Brain microvascular endothelial cell (primary cell): ENCODE results near the gene IPO13.

Experiments used
- DNase-seq: peaks from one replicate; pipeline ENCODE4 v3.0.0-alpha.2; 2020
- H3K27ac ChIP-seq: fragments of 250-450 bp; sonication (Bioruptor Pico); 2 replicates; pipeline ENCODE4 v1.5.1; 2020; ENCODE audit warnings: mild to moderate bottlenecking, moderate library complexity
- H3K27me3 ChIP-seq: fragments of 250-450 bp; sonication (Bioruptor Pico); replicated peaks from 2 replicates; pipeline ENCODE4 v1.5.1; 2020; ENCODE audit warnings: mild to moderate bottlenecking
- H3K36me3 ChIP-seq: fragments of 250-450 bp; sonication (Bioruptor Pico); replicated peaks from 2 replicates; pipeline ENCODE4 v1.5.1; 2020; ENCODE audit warnings: mild to moderate bottlenecking
- H3K4me3 ChIP-seq: 2 replicates; pipeline ENCODE4 v1.5.1; 2011; ENCODE audit warnings: low read depth, mild to moderate bottlenecking, control low read depth, low read length, moderate library complexity
- CTCF ChIP-seq: IDR thresholded peaks from 2 replicates; pipeline ENCODE4 v1.5.1; 2011; ENCODE audit warnings: low read depth, mild to moderate bottlenecking, moderate library complexity, low read length, control low read depth, inconsistent platforms; ENCODE audit errors: missing control alignments
- in situ Hi-C: cut with HindIII; loops from 2 replicates; pipeline ENCODE4 v1.10.0; 2017; ENCODE audit warnings: low sequenced_read_pairs, low pct_ligation_motif_present

IPO13 gene

DNA sequence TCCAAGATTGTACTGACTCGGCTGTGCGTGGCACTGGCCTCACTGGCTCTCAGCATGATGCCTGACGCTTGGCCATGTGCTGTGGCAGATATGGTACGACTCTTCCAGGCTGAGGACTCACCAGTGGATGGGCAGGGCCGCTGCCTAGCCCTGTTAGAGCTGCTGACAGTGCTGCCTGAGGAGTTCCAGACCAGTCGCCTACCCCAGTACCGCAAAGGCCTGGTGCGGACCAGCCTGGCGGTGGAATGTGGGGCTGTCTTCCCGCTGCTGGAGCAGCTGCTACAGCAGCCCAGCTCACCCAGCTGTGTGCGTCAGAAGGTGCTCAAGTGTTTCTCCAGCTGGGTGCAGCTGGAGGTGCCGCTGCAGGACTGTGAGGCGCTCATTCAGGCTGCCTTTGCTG lies 2.9 kb downstream of the IPO13 start:
- in situ Hi-C loops, result loop anchor here (25.0 kb wide), 1 partner anchor 187 kb away; no protein-coding TSS in a partner anchor
- no peak for DNase-seq
- TF ChIP-seq CTCF, result no peak
- H3K36me3 ChIP-seq, result peaks cover 8% of the 10 kb centered on the region
- no peak overlapping the region for H3K4me3 ChIP-seq
- H3K27me3 ChIP-seq, result no peaks in the 10 kb centered on the region
- no peak overlapping the region for H3K27ac ChIP-seq

DNA sequence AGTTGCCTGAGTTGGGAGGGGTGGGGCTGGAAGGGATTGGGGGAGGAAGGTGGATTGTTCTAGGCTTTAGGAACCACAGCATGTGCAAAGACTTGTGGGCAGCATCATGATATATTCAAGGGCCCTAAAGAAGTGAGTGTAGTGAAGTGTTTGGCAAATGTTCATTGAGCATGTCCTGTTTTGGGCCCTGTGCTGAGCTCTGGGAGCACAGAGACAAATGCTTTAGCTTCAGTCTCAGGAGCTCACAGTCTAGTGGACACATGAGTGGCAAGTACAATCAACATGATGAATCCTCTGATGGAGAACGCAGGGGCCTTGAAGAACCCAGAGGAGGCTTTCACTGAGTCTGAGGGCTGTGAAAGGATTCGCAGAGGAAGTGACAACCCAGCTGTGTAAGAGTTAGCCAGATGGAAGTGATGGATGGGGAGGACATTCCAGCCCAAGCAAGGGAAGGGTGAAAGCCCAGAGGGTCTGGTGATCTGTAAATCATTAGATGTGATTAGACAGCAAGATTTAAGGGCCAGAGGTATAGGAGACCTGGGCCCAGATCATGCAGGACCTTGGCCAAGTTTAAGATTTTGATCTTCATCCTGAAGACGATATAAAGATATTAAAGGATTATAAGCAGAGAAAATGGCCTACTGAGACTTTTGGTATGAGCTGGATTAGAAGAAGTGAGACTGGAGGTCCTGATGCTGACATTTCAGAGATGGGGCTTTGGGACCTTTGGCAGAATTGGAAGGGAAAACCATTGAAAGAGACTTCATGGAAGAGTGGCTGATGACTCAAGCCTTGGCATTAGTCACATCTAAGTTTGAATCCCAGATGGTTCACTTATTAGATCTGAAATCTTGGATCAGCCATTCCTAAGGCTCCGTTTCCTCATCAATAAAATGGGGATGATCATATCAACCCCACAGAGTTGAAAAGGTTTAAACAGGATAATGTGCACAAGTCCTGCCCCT lies 4.6 kb downstream of the IPO13 start:
- no peak for TF ChIP-seq CTCF
- Histone ChIP-seq H3K27ac (no peak overlapping the region), H3K27me3 (no peaks in the 10 kb centered on the region), H3K4me3 (no peak overlapping the region), H3K36me3 (peaks cover 8% of the 10 kb centered on the region)
- DNase-seq, result no peak
- in situ Hi-C loops, result no loop called here

DNA sequence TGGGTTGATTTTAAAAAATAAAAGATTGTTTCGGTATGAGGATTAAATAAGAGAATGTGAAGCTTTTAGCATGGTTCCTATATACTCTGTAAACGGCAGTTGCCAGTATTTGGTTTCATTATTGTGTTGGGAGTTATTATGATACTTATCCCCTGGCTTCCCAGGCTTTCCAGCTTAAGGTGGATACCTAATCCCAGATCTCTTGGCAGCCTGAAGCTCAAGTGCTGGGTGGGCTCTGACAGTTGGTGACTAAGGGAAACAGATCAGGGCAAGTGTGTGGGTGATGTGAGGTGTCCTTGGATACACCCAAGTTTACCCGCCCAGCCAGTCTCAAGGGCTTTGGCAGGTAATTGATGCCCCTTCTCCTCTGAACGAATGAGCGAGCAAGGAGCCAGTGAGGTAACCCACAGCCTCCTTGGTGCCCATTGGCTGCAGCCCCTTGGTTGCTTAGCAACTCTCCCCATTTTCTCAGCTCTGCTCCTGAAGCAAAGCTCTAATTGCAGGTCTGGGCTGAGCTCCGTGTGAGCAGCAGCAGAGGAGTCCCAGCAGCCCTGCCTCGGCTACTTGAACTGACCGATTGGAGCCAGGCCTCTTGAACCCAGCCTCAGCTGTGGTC lies 6.1 kb downstream of the IPO13 start:
- no peak overlapping the region for H3K27ac ChIP-seq
- no peak for DNase-seq
- H3K27me3 ChIP-seq, result no peaks in the 10 kb centered on the region
- H3K4me3 ChIP-seq, result no peak overlapping the region
- in situ Hi-C loops, result no loop called here
- H3K36me3 ChIP-seq, result peaks cover 18% of the 10 kb centered on the region
- TF ChIP-seq CTCF, result no peak

DNA sequence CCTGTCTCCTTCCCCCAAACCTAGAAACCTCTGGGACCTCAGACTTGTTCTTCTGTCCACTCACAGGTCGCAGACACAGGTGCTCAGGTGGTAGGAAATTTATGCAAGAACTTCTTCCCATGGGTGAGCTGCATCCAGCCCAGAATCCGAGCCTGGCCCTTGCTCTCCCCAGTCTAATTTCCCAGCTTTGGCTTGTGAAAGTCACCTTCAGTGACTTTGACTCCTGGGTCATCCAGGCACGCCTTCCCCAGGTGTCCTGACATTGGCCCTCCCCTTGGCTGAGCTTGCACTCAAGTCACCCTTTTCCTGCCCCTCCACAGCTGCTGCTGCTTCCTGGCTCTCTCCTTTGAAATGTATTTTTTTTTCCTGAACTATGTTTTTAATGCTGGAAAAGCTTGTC lies 6.6 kb downstream of the IPO13 start:
- H3K4me3 ChIP-seq, result no peak overlapping the region
- H3K27ac ChIP-seq, result no peak overlapping the region
- no peak for DNase-seq
- in situ Hi-C loops, result no loop called here
- H3K36me3 ChIP-seq, result peaks cover 18% of the 10 kb centered on the region
- TF ChIP-seq CTCF, result no peak
- H3K27me3 ChIP-seq, result no peaks in the 10 kb centered on the region

- TF ChIP-seq CTCF, result no peak
- Histone ChIP-seq H3K36me3 (peaks cover 22% of the 10 kb centered on the region), H3K27ac (no peak overlapping the region), H3K4me3 (no peak overlapping the region), H3K27me3 (no peaks in the 10 kb centered on the region)
- in situ Hi-C loops, result no loop called here
- DNase-seq, result no peak
Observed at GRCh38 chr1:43954036-43954435, 7.3 kb downstream of the IPO13 start.
